ENCODE results near the gene RIN3.

Gene RIN3

GRCh38 chr14:92486881-92487280, 26.7 kb upstream of the RIN3 start:
- no peak for DNase-seq

GRCh38 chr14:92487513-92488133, 26.0 kb upstream of the RIN3 start:
- DNase-seq: no peak

- no peak for DNase-seq
Measured at GRCh38 chr14:92489394-92490238, 24.0 kb upstream of the RIN3 start.

DNA sequence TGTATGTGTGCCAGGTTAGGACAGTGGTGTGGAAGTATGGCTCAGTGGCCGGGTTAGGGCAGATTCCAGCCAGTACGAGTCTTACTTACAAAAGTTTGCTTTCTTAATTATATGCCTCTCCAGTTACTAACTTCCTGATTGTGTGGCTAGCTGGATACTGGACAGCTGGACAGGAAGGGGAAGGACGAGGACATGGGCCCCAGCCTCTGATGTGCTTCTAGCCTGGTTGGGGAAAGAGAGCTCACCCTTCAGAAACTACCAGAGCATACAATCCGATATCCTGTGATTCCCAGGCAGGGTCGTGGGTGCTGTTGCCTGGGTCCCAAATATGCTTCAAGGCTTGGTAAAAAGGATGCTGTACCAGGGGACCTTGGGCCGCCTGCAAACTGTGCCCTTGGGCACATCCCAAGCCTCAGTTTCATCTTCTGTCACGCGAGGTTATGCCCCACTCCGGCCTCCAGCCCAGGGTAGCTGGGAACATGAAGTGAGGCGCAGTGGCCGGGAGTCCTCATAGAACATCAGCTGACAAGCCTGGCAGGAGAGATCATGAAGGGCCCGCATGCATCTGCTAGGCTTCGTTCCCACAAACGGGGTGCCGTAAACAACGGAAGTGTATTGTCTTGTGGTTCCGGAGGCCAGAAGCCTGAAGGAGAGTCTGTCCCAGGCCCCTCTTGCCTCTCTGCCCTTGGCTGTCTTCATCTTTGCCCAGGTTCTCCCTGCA, 23.2 kb upstream of the RIN3 start:
- DNase-seq: no peak

- DNase-seq: no peak
Measured at GRCh38 chr14:92491782-92492181, 21.8 kb upstream of the RIN3 start.

- no peak for DNase-seq
Measured at GRCh38 chr14:92492258-92492657, 21.3 kb upstream of the RIN3 start.

DNA sequence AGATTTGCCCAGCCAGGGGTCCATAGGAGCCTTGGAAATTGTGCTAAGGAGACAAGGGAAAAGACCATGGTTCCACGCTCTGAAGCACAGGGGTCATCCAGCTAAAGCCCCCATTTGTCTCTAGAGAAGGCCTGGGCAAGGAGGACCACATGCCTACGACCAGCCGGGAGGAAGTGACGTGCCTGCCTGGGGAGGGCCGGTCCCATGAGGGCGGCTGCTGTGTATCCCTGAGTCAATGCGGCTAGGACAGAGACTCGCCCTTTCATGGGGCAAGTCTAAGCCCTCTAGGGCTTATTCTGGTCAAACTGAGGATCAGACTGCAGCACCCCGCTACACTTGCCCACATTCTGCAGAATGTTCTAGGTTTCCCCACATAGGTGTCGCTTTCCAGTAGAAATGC, 20.6 kb upstream of the RIN3 start:
- no peak for DNase-seq

DNA sequence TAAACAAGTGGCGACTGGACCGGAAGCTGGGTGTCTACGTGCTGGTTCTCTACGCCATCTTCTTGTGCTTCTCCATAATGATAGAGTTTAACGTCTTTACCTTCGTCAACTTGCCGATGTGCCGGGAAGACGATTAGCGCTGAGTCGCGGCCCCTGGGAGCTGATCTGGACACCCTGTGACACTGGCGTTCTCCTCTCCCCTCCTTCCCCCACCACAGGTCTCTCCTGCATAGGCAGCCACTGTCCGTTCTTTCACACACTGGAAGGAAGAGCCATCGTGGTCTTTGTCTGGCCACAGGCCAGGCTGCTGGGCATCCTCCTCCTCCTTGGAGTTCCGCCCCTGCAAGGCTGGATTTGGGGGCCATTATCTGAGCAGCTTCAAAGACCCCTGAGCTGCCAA, 20.1 kb upstream of the RIN3 start:
- no peak for DNase-seq

DNA sequence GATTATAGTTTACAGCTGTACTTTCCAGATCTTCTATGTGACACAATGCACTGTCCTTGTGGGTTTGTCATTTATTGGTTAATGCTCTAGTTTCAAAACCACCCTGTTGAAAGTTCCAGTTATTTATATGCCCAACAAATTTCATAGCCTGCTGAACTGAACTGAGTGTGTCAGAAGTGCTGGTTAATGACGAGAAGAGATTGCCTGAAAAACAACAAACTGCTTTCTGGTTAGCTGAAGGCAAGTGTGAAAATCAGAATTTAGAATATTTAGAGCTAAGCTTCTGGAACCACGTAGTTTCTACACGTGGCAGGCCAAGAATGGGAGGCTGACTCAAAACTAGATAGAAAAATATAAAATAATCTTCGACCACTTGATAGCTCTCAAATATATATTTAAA, 19.1 kb upstream of the RIN3 start:
- DNase-seq: no peak

DNA sequence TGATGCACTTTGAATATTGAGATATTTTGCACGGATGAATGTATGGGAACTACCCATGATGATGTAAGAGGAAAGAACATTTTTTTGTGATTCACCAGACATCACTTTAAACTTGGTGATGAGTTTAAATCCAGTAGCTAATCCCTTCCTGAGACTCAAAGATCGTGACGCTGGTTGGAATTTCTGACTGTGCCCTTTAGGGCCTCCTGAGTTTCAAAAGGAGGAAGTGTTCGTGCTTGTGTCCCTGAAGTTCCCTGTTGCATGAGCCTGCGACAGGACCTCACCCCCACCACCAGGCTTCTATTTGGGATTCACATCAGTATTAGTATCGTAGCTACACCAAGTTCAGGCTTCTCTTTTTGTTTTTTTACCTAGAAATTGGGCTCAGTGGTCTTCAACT, 18.6 kb upstream of the RIN3 start:
- DNase-seq: no peak

DNA sequence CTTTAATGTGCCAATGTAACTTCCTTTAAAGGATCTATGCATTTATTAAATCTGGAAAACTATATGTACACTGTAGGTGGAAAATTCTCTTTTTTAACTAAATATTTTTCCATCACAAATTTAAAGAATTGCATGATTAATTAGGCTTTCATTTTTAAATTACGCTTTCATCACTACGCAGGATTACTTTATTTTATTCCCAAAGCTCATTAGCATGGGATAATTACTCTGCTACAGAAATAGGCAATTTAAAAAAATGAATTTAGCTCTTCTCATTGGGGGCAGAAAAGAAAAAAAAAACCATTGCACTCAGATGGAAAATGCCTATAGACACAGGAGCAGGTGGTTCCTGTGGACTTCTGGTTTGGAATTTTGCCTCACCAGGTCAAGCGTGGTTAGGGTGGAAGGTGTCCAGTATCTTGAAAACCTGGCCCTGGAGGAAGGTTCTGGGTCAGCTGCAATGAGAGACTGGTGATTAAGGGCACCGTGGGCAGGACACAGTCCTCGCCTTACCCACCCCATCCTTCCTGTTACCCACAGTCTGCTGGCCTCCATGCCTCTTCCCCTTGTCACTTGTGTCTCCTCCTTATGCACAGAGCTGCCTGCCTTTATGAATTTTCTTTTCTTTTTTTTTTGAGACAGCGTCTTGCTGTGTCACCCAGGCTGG, 17.3 kb upstream of the RIN3 start:
- no peak for DNase-seq

GRCh38 chr14:92497391-92497790, 16.2 kb upstream of the RIN3 start:
- DNase-seq: no peak

DNA sequence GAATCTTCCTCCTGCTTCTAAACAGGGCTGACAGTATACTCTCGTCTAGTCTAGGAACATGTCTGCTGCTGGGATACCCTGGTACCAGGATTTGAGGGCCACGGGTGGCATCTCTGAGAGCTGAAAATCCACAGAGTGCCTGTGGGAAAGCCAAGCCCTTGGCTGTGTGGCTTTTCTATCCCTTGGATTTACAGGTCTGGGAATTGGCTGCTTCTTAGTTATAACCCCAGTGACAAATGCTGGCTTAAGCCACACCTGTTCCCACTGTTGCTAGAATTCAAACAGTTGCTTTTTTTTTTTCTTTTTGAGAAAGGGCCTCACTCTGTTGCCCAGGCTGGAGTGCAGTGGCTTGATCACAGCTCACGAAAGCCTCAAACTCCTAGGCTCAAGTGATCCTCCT, 14.3 kb upstream of the RIN3 start:
- no peak for DNase-seq

GRCh38 chr14:92500491-92500941, 13.1 kb upstream of the RIN3 start:
- no peak for DNase-seq

DNA sequence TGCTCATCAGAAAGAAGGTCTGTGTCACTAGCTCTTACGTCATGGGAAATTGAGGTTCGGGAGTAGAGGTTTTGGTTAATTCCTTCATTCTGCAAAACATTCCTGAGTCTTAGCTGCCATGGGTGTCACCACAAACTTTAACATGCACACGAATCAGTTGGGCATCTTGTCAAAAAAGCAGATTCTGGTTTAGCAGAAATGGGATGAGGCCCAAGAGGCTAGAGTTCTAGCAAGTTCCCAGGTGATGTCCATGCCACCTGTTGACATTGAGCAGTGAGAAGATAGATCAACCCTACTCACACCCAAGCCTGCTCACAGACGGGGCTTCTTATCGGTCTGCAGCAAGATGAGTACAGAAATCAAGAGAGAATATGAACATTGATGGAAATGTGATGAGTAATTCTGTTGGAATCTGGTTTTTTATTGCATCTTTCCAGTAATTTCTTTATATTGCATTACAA, 11.7 kb upstream of the RIN3 start:
- no peak for DNase-seq

DNA sequence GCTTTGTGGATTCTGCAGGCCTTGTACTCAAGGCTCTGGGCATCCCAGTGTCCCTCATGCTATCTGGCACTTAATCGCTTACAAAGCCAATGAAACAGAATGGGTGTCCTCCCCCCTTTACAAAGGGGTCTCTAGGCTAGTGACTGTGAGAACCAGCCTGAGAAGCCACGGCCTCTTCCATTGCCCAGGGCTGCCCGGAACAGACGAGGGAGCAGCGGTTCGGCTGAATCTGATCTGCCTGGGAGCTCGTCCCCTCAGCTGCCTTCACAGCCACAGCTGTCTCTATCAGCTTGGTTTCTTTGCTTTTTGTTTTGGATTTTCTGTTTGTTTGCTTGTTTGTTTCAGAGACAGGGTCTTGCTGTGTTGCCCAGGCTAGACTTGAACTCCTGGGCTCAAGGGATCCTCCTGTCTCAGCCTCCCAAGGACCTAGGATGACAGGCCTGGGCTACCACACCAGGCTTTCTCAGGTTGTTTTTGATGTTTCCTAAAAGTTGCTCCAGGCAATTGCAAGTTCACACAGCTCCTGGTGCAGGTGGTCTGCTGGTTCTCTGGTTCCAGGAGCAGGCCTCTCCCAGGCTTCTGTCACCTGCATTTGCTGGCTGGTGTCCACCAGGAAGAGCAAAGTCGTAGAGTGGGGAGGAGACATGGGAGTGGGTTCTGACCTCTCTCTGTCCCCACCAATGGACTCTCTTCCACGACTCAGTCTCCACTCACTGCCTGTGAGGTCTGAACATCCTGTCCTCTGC, 10.9 kb upstream of the RIN3 start:
- DNase-seq: no peak

- no peak for DNase-seq
Measured at GRCh38 chr14:92503756-92504491, 9.7 kb upstream of the RIN3 start.

GRCh38 chr14:92505826-92506225, 7.8 kb upstream of the RIN3 start:
- DNase-seq: no peak

DNA sequence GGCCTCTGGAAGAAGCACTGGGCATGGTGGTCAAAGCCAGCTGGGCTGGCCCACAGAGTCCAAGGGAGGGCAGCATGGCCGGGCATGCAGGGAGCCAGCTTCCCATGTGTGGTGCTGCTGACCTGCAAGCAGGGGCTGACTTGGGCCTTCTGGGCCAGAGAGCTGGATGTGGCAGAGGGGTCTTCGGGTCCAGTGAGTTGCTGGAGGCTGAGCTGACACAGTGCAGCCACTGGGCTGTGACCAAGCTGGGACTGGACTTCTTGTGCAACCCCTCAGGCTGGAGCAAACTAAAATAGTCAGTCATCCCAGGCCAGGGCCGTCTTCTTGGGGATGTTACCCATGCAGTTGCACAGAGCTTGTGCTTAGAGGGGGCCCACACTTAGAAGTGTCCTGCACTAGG, 7.3 kb upstream of the RIN3 start:
- no peak for DNase-seq

- peak; percentile 57 for DNase-seq
Measured at GRCh38 chr14:92507174-92507768, 6.3 kb upstream of the RIN3 start.

GRCh38 chr14:92510972-92511371, 2.6 kb upstream of the RIN3 start:
- DNase-seq: no peak
